ENCODE data around the gene TUBGCP6.
A peak's percentile ranks its signal among the peaks of the same experiment; 100 is the strongest.

Gene TUBGCP6

GRCh38 chr22:50232481-50233151, 12.2 kb downstream of the TUBGCP6 start:
- Mint-ChIP-seq H3K36me3 (ENCODE audit: low read depth) (peaks cover 28% of the 10 kb centered on the region), H3K4me3 (no peak overlapping the region), H3K27me3 (ENCODE audit: low read depth, poor library complexity) (peaks cover 10% of the 10 kb centered on the region), H3K9me3 (no peaks in the 10 kb centered on the region), H3K27ac (peak overlapping the region; percentile 38), H3K4me1 (no peaks in the 10 kb centered on the region)
- TF ChIP-seq, protein P1, sequence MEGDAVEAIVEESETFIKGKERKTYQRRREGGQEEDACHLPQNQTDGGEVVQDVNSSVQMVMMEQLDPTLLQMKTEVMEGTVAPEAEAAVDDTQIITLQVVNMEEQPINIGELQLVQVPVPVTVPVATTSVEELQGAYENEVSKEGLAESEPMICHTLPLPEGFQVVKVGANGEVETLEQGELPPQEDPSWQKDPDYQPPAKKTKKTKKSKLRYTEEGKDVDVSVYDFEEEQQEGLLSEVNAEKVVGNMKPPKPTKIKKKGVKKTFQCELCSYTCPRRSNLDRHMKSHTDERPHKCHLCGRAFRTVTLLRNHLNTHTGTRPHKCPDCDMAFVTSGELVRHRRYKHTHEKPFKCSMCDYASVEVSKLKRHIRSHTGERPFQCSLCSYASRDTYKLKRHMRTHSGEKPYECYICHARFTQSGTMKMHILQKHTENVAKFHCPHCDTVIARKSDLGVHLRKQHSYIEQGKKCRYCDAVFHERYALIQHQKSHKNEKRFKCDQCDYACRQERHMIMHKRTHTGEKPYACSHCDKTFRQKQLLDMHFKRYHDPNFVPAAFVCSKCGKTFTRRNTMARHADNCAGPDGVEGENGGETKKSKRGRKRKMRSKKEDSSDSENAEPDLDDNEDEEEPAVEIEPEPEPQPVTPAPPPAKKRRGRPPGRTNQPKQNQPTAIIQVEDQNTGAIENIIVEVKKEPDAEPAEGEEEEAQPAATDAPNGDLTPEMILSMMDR (IDR thresholded peaks at IDR 0.05), result no peak
- DNase-seq, result no peak

DNA sequence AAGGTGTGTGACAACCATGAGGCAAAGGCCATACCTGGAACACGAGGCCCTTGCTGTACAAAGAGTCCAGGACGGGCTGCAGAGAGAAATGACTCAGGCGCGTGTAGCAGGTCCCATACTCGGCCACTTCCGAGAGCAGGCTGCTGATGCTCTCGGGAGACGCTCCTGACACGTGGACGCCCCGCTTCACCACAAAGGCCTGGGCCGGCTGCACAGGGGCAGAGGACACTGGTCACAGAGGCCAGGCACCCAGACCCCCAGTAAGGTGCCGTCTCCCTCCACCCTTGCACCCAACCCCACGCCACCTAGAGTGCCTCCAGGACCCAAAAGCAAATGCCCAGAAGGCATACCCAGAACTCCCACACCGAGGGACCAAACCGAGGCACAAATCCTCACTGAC, 15.5 kb downstream of the TUBGCP6 start:
- Mint-ChIP-seq H3K27ac (no peak overlapping the region), H3K27me3 (ENCODE audit: low read depth, poor library complexity) (peaks cover 7% of the 10 kb centered on the region), H3K36me3 (ENCODE audit: low read depth) (peaks cover 16% of the 10 kb centered on the region), H3K4me3 (no peak overlapping the region), H3K4me1 (no peaks in the 10 kb centered on the region), H3K9me3 (no peaks in the 10 kb centered on the region)
- TF ChIP-seq, protein P1 (IDR thresholded peaks at IDR 0.05), result no peak
- no peak for DNase-seq

DNA sequence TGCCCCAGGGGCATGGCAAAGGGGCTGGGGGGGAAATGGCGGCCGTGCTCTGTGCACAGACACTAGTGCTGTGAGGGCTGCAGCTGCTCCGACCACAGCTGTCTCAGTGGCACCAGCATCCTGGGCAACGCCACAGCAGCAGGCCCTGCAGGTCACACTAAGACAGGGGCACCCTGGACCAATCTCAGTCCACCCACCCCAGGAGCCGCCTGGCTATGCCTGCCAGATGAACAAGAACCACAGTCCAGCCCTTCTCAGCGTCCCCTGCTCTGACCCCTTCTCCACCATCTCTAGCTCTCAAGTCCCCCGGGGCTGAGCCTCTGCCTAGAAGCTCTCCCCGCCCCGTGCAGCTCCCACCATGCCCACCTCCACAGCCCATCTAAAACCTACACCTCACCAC, 16.5 kb downstream of the TUBGCP6 start:
- H3K36me3 Mint-ChIP-seq (ENCODE audit: low read depth), result peaks cover 13% of the 10 kb centered on the region
- DNase-seq, result no peak
- no peak overlapping the region for H3K4me3 Mint-ChIP-seq
- no peaks in the 10 kb centered on the region for H3K9me3 Mint-ChIP-seq
- peak overlapping the region; percentile 45 for H3K27ac Mint-ChIP-seq
- TF ChIP-seq, protein P1 (IDR thresholded peaks at IDR 0.05), result no peak
- peaks cover 10% of the 10 kb centered on the region for H3K27me3 Mint-ChIP-seq (ENCODE audit: low read depth, poor library complexity)
- peaks cover 5% of the 10 kb centered on the region for H3K4me1 Mint-ChIP-seq

DNA sequence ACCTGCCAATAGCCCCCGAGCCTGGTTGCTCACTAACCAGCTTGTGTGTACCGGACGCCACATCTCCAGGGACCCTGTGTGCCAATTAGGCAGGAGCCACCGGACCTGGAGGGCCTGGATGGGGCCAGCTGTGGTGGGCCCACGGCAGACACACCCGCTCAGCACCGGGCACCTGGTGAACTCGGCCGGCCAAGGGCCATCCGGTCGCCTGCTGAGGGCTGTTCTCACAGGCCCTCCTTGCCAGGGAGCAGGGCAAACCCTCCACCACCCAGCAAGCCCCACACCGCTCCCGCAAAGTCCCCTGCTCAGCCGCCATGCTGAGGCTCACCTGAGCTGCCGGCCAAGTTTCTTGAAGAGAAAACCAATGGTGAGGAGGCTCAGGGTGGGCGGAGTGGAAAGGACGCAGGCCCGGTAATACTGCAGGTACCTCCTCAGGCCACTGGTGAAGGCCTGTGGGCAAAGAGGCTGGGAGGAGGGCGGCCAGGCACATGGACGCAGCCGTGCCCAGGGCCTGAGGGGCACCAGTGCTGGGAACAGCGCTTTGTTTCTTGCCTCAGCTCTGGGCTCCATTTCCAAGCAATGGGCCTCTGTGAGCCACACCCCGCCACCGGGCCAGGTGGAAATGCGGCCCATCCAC, 17.1 kb downstream of the TUBGCP6 start:
- Mint-ChIP-seq H3K4me3 (no peak overlapping the region), H3K36me3 (ENCODE audit: low read depth) (peaks cover 18% of the 10 kb centered on the region), H3K4me1 (peaks cover 5% of the 10 kb centered on the region), H3K27ac (no peak overlapping the region), H3K27me3 (ENCODE audit: low read depth, poor library complexity) (peaks cover 10% of the 10 kb centered on the region), H3K9me3 (no peaks in the 10 kb centered on the region)
- TF ChIP-seq, protein P1 (IDR thresholded peaks at IDR 0.05), result no peak
- no peak for DNase-seq

DNA sequence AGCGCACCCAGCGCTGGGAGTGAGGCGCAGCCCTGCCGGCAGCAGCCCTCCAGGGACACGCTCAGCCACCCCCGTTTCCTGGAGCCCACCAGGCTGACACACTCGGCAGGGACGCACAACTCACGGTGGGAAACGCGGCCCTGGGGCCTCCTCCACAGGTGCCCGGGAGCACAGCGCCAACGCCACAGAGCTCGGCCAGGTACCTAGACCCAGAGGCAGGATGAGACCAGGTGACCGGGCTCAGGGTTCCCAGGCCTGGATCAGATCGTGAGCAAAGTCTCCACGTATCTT, 18.0 kb downstream of the TUBGCP6 start:
- H3K9me3 Mint-ChIP-seq, result no peaks in the 10 kb centered on the region
- H3K4me3 Mint-ChIP-seq, result no peak overlapping the region
- H3K4me1 Mint-ChIP-seq, result peaks cover 5% of the 10 kb centered on the region
- DNase-seq, result no peak
- TF ChIP-seq, protein P1 (IDR thresholded peaks at IDR 0.05), result no peak
- H3K27me3 Mint-ChIP-seq (ENCODE audit: low read depth, poor library complexity), result peaks cover 10% of the 10 kb centered on the region
- H3K36me3 Mint-ChIP-seq (ENCODE audit: low read depth), result peaks cover 23% of the 10 kb centered on the region
- H3K27ac Mint-ChIP-seq, result no peak overlapping the region

Data from nephron progenitor cell (in vitro differentiated cells).